Smooth muscle cell (in vitro differentiated cells): ENCODE measurements around the gene PPP2R1B. TPM values are rescaled to one million over a fixed set of nuclear protein-coding genes. Genes with fewer than 3 reads are reported as not detected.

Experiments
- DNase-seq: peaks from one replicate; lab custom pipeline; 2025; ENCODE audit not compliant: unreplicated experiment; lab: John Stamatoyannopoulos, UW
- H2AFZ ChIP-seq: fragments of 200-600 bp; sonication (generic); 2 replicates; pipeline ENCODE4 v1.6.0; 2016; ENCODE audit warnings: antibody characterized with exemption, low read depth, mild to moderate bottlenecking
- H3F3A ChIP-seq: fragments of 200-600 bp; sonication (generic); 2 replicates; pipeline ENCODE4 v1.6.0; 2017; ENCODE audit warnings: antibody characterized with exemption, low read depth
- H3K27ac ChIP-seq: fragments of 200-600 bp; sonication (generic); 2 replicates; pipeline ENCODE4 v1.5.1; 2016; ENCODE audit warnings: low read depth, mild to moderate bottlenecking
- H3K27me3 ChIP-seq: fragments of 200-600 bp; sonication (generic); 2 replicates; pipeline ENCODE4 v1.6.1; 2016; ENCODE audit warnings: low read depth, mild to moderate bottlenecking
- H3K36me3 ChIP-seq: fragments of 200-600 bp; sonication (generic); 2 replicates; pipeline ENCODE4 v1.5.1; 2016; ENCODE audit warnings: low read depth
- H3K4me1 ChIP-seq: fragments of 200-600 bp; sonication (generic); 2 replicates; pipeline ENCODE4 v1.5.1; 2016; ENCODE audit warnings: low read depth
- H3K4me2 ChIP-seq: fragments of 200-600 bp; sonication (generic); 2 replicates; pipeline ENCODE4 v1.6.0; 2016; ENCODE audit warnings: mild to moderate bottlenecking
- H3K4me3 ChIP-seq: fragments of 200-600 bp; sonication (generic); 2 replicates; pipeline ENCODE4 v1.5.1; 2016; ENCODE audit warnings: mild to moderate bottlenecking
- H3K79me2 ChIP-seq: fragments of 200-600 bp; sonication (generic); 2 replicates; pipeline ENCODE4 v1.6.0; 2016; ENCODE audit warnings: low read depth, mild to moderate bottlenecking
- H3K9ac ChIP-seq: fragments of 200-600 bp; sonication (generic); 2 replicates; pipeline ENCODE4 v1.6.0; 2016; ENCODE audit warnings: low read depth
- H3K9me3 ChIP-seq: fragments of 200-600 bp; sonication (generic); replicated peaks from 2 replicates; pipeline ENCODE4 v1.5.1; 2016; ENCODE audit warnings: low read depth
- H4K20me1 ChIP-seq: fragments of 200-600 bp; sonication (generic); 2 replicates; pipeline ENCODE4 v1.6.0; 2016; ENCODE audit warnings: low read depth
- WGBS: methylation state at CpG from one replicate; pipeline ENCODE4 v1.1.7; 2016; ENCODE audit warnings: low lambda C conversion rate; 5-methylcytosine and 5-hydroxymethylcytosine counted together
- polyA plus RNA-seq: library from polyadenylated mRNA; unstranded; fragments of >200 nt; fragmentation: Nextera tagmentation; extraction: Ambion mirVana; gene quantifications from 2 replicates; pipeline ENCODE4 v1.2.1, GENCODE V29; 2016
- total RNA-seq: library from RNA; depleted of rRNA; stranded (reverse); fragments of >200 nt; gene quantifications from 2 replicates; pipeline ENCODE4 v1.2.3, GENCODE V29; 2014
- TF ChIP-seq, protein P1 (sequence below): fragments of 200-600 bp; sonication (generic); IDR thresholded peaks from 2 replicates; pipeline ENCODE4 v1.5.1; 2017; ENCODE audit warnings: borderline replicate concordance, mild to moderate bottlenecking, antibody characterized with exemption; ENCODE audit not compliant: insufficient read depth, poor library complexity, severe bottlenecking

PPP2R1B gene
- total and polyA plus RNA-seq, 2 experiments from 2014 or later, result 13.1 to 29.5 TPM

DNA sequence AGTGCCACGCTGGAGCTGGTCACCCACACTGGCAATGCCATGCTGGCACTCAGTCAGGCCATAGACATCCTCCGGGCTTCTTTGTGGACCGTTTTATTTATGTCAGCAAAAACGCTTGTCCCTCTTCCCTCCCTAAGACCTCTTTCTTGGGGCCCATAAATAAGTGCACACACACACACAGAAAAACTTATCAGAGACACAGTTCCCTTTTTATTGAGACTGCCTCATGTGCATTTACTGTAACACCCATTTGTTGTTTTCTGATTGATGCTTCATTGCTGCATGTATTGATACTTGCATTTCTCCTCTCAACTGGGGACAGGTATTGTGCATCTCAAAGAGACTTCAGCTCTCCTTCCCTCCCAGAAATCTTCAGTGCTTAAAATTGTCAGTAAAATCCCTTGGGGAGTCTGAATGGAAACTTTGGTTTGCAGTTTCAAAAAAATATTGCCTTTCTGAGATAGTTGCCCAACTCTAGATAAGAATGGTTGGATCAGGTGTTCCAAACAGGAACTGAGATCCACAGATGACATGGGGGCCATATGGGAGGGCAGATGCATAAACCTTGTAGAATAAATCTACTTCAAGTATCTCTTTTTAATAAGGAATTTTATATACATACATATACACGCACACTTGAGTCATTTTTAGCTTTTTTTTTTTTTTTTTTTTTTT lies 50.9 kb downstream of the PPP2R1B start:
- DNase-seq, result no peak
- Histone ChIP-seq H3K36me3 (peaks cover 4% of the 10 kb centered on the region), H3K4me3 (no peak overlapping the region), H2AFZ (no peak overlapping the region), H3K9me3 (no peaks in the 10 kb centered on the region), H3K9ac (no peak overlapping the region), H4K20me1 (no peaks in the 10 kb centered on the region), H3K79me2 (no peaks in the 10 kb centered on the region), H3K27ac (no peak overlapping the region), H3K27me3 (no peaks in the 10 kb centered on the region), H3F3A (no peaks in the 10 kb centered on the region), H3K4me2 (no peak overlapping the region), H3K4me1 (peaks cover 13% of the 10 kb centered on the region)
- TF ChIP-seq, protein P1, sequence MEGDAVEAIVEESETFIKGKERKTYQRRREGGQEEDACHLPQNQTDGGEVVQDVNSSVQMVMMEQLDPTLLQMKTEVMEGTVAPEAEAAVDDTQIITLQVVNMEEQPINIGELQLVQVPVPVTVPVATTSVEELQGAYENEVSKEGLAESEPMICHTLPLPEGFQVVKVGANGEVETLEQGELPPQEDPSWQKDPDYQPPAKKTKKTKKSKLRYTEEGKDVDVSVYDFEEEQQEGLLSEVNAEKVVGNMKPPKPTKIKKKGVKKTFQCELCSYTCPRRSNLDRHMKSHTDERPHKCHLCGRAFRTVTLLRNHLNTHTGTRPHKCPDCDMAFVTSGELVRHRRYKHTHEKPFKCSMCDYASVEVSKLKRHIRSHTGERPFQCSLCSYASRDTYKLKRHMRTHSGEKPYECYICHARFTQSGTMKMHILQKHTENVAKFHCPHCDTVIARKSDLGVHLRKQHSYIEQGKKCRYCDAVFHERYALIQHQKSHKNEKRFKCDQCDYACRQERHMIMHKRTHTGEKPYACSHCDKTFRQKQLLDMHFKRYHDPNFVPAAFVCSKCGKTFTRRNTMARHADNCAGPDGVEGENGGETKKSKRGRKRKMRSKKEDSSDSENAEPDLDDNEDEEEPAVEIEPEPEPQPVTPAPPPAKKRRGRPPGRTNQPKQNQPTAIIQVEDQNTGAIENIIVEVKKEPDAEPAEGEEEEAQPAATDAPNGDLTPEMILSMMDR, result no peak
- WGBS, result 96% methylated on average over 5 of the region's 5 CpGs

DNA sequence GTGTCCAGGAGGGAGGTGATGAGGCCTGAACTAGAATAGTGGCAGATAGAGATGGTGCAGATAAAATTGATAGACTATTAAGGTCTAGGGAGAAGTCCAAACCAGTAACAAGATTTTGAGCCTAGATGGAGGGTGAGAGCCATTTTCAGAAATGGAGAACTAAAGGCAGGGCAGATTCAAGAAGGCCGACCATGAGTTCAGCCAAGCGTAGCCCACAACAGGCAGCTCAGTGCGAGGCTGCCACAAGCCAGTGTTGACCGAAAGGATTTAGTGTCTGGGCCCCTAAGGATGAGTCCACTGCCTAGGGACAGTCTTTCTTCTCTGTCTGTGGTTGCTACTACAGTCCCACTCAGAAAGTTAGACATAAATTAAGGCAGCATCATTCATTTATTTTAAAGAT lies 51.7 kb downstream of the PPP2R1B start:
- H3F3A ChIP-seq, result no peaks in the 10 kb centered on the region
- H3K9me3 ChIP-seq, result no peaks in the 10 kb centered on the region
- TF ChIP-seq, protein P1, result no peak
- H3K4me3 ChIP-seq, result no peak overlapping the region
- H3K9ac ChIP-seq, result no peak overlapping the region
- no peaks in the 10 kb centered on the region for H3K27me3 ChIP-seq
- no peak overlapping the region for H3K27ac ChIP-seq
- H3K79me2 ChIP-seq, result no peaks in the 10 kb centered on the region
- no peak for DNase-seq
- 98% methylated on average over 4 of the region's 4 CpGs for WGBS
- H4K20me1 ChIP-seq, result no peaks in the 10 kb centered on the region
- H2AFZ ChIP-seq, result no peak overlapping the region
- H3K4me1 ChIP-seq, result peaks cover 13% of the 10 kb centered on the region
- H3K36me3 ChIP-seq, result peaks cover 4% of the 10 kb centered on the region
- H3K4me2 ChIP-seq, result no peak overlapping the region

DNA sequence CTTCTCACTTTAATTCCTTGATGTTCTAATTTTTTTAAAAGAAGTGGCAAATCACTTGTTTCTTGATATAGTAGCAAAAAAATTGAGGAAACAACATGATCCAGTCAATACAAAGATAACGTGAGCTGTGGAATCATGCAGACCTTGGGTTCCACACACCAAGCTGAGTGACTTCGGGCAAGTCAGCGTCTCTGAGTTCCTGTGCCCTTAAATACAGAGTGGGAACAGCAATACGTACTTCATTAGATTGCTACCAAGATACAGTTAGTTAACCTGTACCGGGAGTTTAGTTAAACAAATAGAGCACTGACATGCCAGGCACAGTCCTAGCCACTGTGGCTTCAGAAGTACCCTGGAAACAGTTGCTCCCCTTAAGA lies 58.5 kb downstream of the PPP2R1B start:
- no peaks in the 10 kb centered on the region for H3F3A ChIP-seq
- no peaks in the 10 kb centered on the region for H3K4me1 ChIP-seq
- TF ChIP-seq, protein P1, result no peak
- H3K79me2 ChIP-seq, result no peaks in the 10 kb centered on the region
- no peak overlapping the region for H3K27ac ChIP-seq
- whole genome bisulfite sequencing, result 98% methylated on average over 5 of the region's 5 CpGs
- H2AFZ ChIP-seq, result no peak overlapping the region
- no peak overlapping the region for H3K9ac ChIP-seq
- DNase-seq, result no peak
- H3K27me3 ChIP-seq, result no peaks in the 10 kb centered on the region
- no peaks in the 10 kb centered on the region for H4K20me1 ChIP-seq
- H3K9me3 ChIP-seq, result no peaks in the 10 kb centered on the region
- no peak overlapping the region for H3K4me3 ChIP-seq
- H3K4me2 ChIP-seq, result no peak overlapping the region
- H3K36me3 ChIP-seq, result peaks cover 3% of the 10 kb centered on the region
